ENCODE measurements around the gene RAI2. TPM values are rescaled to one million over a fixed set of nuclear protein-coding genes. Genes with fewer than 3 reads are reported as not detected.
A peak's percentile ranks its signal among the peaks of the same experiment; 100 is the strongest.

Gene RAI2
- total and polyA plus RNA-seq, 9 donors = 26.5 to 72.9 (median 43.6) TPM

- peak in 4 of 5 donors; percentile 23 to 47 (median 32) for DNase-seq
- intact Hi-C loops (cut with DNase I) = no loop called here
- no peaks in the 10 kb centered on the region for H3K36me3 ChIP-seq
- 26 to 30% (median 29%) methylated on average over 23 of the region's 23 CpGs for whole genome bisulfite sequencing, 3 donors
- peak overlapping the region; percentile 73 for H3K4me3 ChIP-seq
- no peaks in the 10 kb centered on the region for H3K4me1 ChIP-seq (ENCODE audit: insufficient read depth)
- TF ChIP-seq EP300 (IDR thresholded peaks at IDR 0.05) (no peak), POLR2A (IDR thresholded peaks at IDR 0.05) (no peak), CTCF (IDR thresholded peaks at IDR 0.05) (no peak)
- H3K9me3 ChIP-seq = no peaks in the 10 kb centered on the region
- H3K27ac ChIP-seq = peak overlapping the region; percentile 56 to 64
- H3K27me3 ChIP-seq = no peaks in the 10 kb centered on the region
These were observed 1.4 kb downstream of the RAI2 start for GRCh38 chrX:17859609-17860178.

- WGBS, 3 donors = 29 to 45% (median 37%) methylated on average over 6 of the region's 6 CpGs
- Histone ChIP-seq H3K4me1 (ENCODE audit: insufficient read depth) (peaks cover 1% of the 10 kb centered on the region), H3K36me3 (no peaks in the 10 kb centered on the region), H3K27ac (no peak overlapping the region), H3K4me3 (peak overlapping the region; percentile 2), H3K9me3 (no peaks in the 10 kb centered on the region), H3K27me3 (no peaks in the 10 kb centered on the region)
- intact Hi-C loops (cut with DNase I) = no loop called here
- DNase-seq = no peak
- TF ChIP-seq CTCF (IDR thresholded peaks at IDR 0.05) (no peak), POLR2A (IDR thresholded peaks at IDR 0.05) (no peak), EP300 (IDR thresholded peaks at IDR 0.05) (no peak)
These were observed 6.6 kb downstream of the RAI2 start for GRCh38 chrX:17854531-17854930.

- WGBS, 3 donors = 13 to 29% (median 22%) methylated on average over 2 of the region's 2 CpGs
- Histone ChIP-seq H3K4me3 (no peak overlapping the region), H3K27me3 (no peaks in the 10 kb centered on the region), H3K4me1 (ENCODE audit: insufficient read depth) (peaks cover 3% of the 10 kb centered on the region), H3K36me3 (no peaks in the 10 kb centered on the region), H3K9me3 (no peaks in the 10 kb centered on the region), H3K27ac (no peak overlapping the region)
- TF ChIP-seq EP300 (IDR thresholded peaks at IDR 0.05) = no peak
- no peak for TF ChIP-seq POLR2A (IDR thresholded peaks at IDR 0.05)
- TF ChIP-seq CTCF (IDR thresholded peaks at IDR 0.05) = no peak
- intact Hi-C loops (cut with DNase I) = no loop called here
- DNase-seq = no peak
These were observed 7.0 kb downstream of the RAI2 start for GRCh38 chrX:17854069-17854468.

- no peak for TF ChIP-seq CTCF (IDR thresholded peaks at IDR 0.05)
- no peak for TF ChIP-seq POLR2A (IDR thresholded peaks at IDR 0.05)
- TF ChIP-seq EP300 (IDR thresholded peaks at IDR 0.05) = no peak
- DNase-seq = no peak
- WGBS, 3 donors = 44 to 49% (median 49%) methylated on average over 7 of the region's 7 CpGs
- H3K4me3 ChIP-seq = no peak overlapping the region
- H3K4me1 ChIP-seq (ENCODE audit: insufficient read depth) = peaks cover 6% of the 10 kb centered on the region
- no peaks in the 10 kb centered on the region for H3K36me3 ChIP-seq
- intact Hi-C loops (cut with DNase I) = no loop called here
- H3K27me3 ChIP-seq = no peaks in the 10 kb centered on the region
- H3K27ac ChIP-seq = no peak overlapping the region
- no peaks in the 10 kb centered on the region for H3K9me3 ChIP-seq
These were observed 9.2 kb downstream of the RAI2 start for GRCh38 chrX:17851874-17852273.
